Prostate gland (tissue), 2 donors: ENCODE data around the gene RAB3C.

Experiments used
- CTCF ChIP-seq, 4 experiments: fragments of 200-600 bp in 2 of 4; fragments of 450-650 bp in 2 of 4; sonication (generic) in 2 of 4; IDR thresholded peaks; 1 replicate in 3 of 4; 2 replicates in 1 of 4; pipeline ENCODE4 v1.5.1; 2016 to 2019; ENCODE audit warnings: antibody characterized with exemption in 4 of 4, mild to moderate bottlenecking in 2 of 4, moderate library complexity in 2 of 4
- POLR2A ChIP-seq: fragments of 450-650 bp; IDR thresholded peaks from one replicate; pipeline ENCODE4 v1.6.1; 2016; ENCODE audit warnings: antibody characterized with exemption, mild to moderate bottlenecking

DNA sequence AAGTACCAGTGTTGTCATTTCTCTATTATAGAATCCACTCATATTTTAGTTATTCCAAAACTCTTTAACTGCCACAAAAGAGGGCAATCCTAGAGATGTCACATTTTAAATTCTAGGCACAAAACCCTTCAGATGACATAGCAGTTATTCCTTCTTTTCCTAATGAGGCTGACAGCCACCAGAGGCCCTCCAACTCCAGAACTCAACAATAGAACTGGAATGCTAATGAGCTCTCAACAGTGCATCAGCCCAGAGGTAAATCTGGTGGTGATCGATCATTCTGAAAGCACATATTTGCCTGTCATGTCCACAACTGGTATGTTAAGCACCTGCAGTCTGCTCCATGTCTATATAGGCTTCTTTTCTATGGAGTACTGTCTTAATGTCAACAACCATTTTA lies 40.2 kb upstream of the RAB3C start:
- no peak for TF ChIP-seq CTCF (IDR thresholded peaks at IDR 0.05)
- TF ChIP-seq POLR2A: no peak
